Left lung (tissue), 10 donors: ENCODE data around the gene ST6GALNAC3. TPM values are rescaled to one million over a fixed set of nuclear protein-coding genes. Genes with fewer than 3 reads are reported as not detected.

Experiments used
- ATAC-seq: fragments of 200-7000 bp; cut with Tn5 transposase; one replicate; pipeline ENCODE4 v1.9.1; 2020; ENCODE audit warnings: moderate library complexity
- DNase-seq, 4 donors: peaks; one replicate each; pipeline ENCODE4 v3.0.0-alpha.2; 2013 to 2020
- H3K27ac ChIP-seq, 2 donors: fragments of 200-600 bp; sonication (generic) in 1 of 2; one replicate each; pipeline versions ENCODE4 v1.5.0 to v1.8.0; 2020 to 2021
- H3K27me3 ChIP-seq, 2 donors: fragments of 200-600 bp; sonication (generic) in 1 of 2; one replicate each; pipeline versions ENCODE4 v1.5.0 to v1.8.0; 2020 to 2021
- H3K36me3 ChIP-seq, 2 donors: fragments of 200-600 bp; sonication (generic) in 1 of 2; one replicate each; pipeline versions ENCODE4 v1.5.0 to v1.8.0; 2020 to 2021
- H3K4me1 ChIP-seq, 2 donors: fragments of 200-600 bp; one replicate each; pipeline ENCODE4 v1.8.0; 2021
- H3K4me3 ChIP-seq, 2 donors: fragments of 200-600 bp; sonication (generic) in 1 of 2; one replicate each; pipeline versions ENCODE4 v1.5.0 to v1.8.0; 2020 to 2021; ENCODE audit warnings: mild to moderate bottlenecking in 1 of 2
- H3K9me3 ChIP-seq, 2 donors: fragments of 200-600 bp; sonication (generic) in 1 of 2; one replicate each; pipeline versions ENCODE4 v1.5.0 to v1.8.0; 2020 to 2021
- CTCF ChIP-seq, 2 donors: fragments of 200-600 bp; sonication (generic) in 1 of 2; IDR thresholded peaks; one replicate each; pipeline versions ENCODE4 v1.5.0 to v1.8.0; 2021; ENCODE audit warnings: antibody characterized with exemption in 2 of 2
- intact Hi-C, 2 donors: fragments of 100-400 bp; cut with DNase I; formaldehyde crosslinking; loops; one replicate each; pipeline versions ENCODE4 v1.11.2 to v1.14.2; 2022
- polyA plus RNA-seq, 6 donors: library from polyadenylated mRNA; unstranded; fragments of 120-200 nt; gene quantifications; one replicate each; pipeline ENCODE4 v1.2.1, GENCODE V29; 2013; ENCODE audit not compliant: insufficient read length in 6 of 6
- total RNA-seq, 2 donors: library from RNA; stranded (reverse); fragmentation: NEBNext Ultra II Directional; extraction: Animal tissue kit (Norgen Biotek cat#: 25700); gene quantifications; one replicate each; pipeline ENCODE4 v1.2.1, GENCODE V29; 2021
- donor health status: DM: no; HTN: yes; CAD: no.
- donor health status: DM: no; HTN: no; CAD: no.

The ST6GALNAC3 gene
- total and polyA plus RNA-seq, 8 donors, result 3.4 to 37.7 (median 30.1) TPM

GRCh38 chr1:76129731-76130130, 55.2 kb downstream of the ST6GALNAC3 start:
- H3K27me3 ChIP-seq, result no peaks in the 10 kb centered on the region
- intact Hi-C loops, result no loop called here
- no peak for ATAC-seq
- H3K4me1 ChIP-seq, result no peaks in the 10 kb centered on the region
- no peak for TF ChIP-seq CTCF (IDR thresholded peaks at IDR 0.05)
- H3K27ac ChIP-seq, result no peak overlapping the region
- H3K9me3 ChIP-seq, result no peaks in the 10 kb centered on the region
- H3K36me3 ChIP-seq, result no peaks in the 10 kb centered on the region
- no peak overlapping the region for H3K4me3 ChIP-seq
- DNase-seq, result no peak

- no peak overlapping the region for H3K27ac ChIP-seq
- no peaks in the 10 kb centered on the region for H3K4me1 ChIP-seq
- no peak for TF ChIP-seq CTCF (IDR thresholded peaks at IDR 0.05)
- DNase-seq, result no peak
- no peaks in the 10 kb centered on the region for H3K9me3 ChIP-seq
- no peaks in the 10 kb centered on the region for H3K36me3 ChIP-seq
- no peaks in the 10 kb centered on the region for H3K27me3 ChIP-seq
- no peak for ATAC-seq
- intact Hi-C loops, result no loop called here
- no peak overlapping the region for H3K4me3 ChIP-seq
These were observed 56.4 kb downstream of the ST6GALNAC3 start for GRCh38 chr1:76130992-76131391.

GRCh38 chr1:76133977-76134376, 59.4 kb downstream of the ST6GALNAC3 start:
- ATAC-seq, result no peak
- no peaks in the 10 kb centered on the region for H3K9me3 ChIP-seq
- DNase-seq, result no peak
- H3K4me3 ChIP-seq, result no peak overlapping the region
- intact Hi-C loops, result no loop called here
- H3K36me3 ChIP-seq, result no peaks in the 10 kb centered on the region
- H3K4me1 ChIP-seq, result peaks cover 0 to 5% of the 10 kb centered on the region in 2 donors
- H3K27me3 ChIP-seq, result no peaks in the 10 kb centered on the region
- H3K27ac ChIP-seq, result no peak overlapping the region
- TF ChIP-seq CTCF (IDR thresholded peaks at IDR 0.05), result no peak

GRCh38 chr1:76135835-76136234, 61.3 kb downstream of the ST6GALNAC3 start:
- no peak for DNase-seq
- H3K4me3 ChIP-seq, result no peak overlapping the region
- H3K27ac ChIP-seq, result no peak overlapping the region
- intact Hi-C loops, result no loop called here
- H3K4me1 ChIP-seq, result peaks cover 0 to 5% of the 10 kb centered on the region in 2 donors
- no peak for TF ChIP-seq CTCF (IDR thresholded peaks at IDR 0.05)
- no peaks in the 10 kb centered on the region for H3K9me3 ChIP-seq
- ATAC-seq, result no peak
- no peaks in the 10 kb centered on the region for H3K27me3 ChIP-seq
- no peaks in the 10 kb centered on the region for H3K36me3 ChIP-seq

GRCh38 chr1:76136894-76137293, 62.3 kb downstream of the ST6GALNAC3 start:
- ATAC-seq (no peak), DNase-seq (no peak)
- peaks cover 0 to 5% of the 10 kb centered on the region in 2 donors for H3K4me1 ChIP-seq
- H3K4me3 ChIP-seq, result no peak overlapping the region
- TF ChIP-seq CTCF (IDR thresholded peaks at IDR 0.05), result no peak
- peak overlapping the region in 1 of 2 donors; percentile 48 for H3K27ac ChIP-seq
- no peaks in the 10 kb centered on the region for H3K36me3 ChIP-seq
- H3K27me3 ChIP-seq, result no peaks in the 10 kb centered on the region
- no peaks in the 10 kb centered on the region for H3K9me3 ChIP-seq
- intact Hi-C loops, result no loop called here
